Breast epithelium (tissue), 3 donors: ENCODE data around the gene CPLANE2.

Experiments
- POLR2A ChIP-seq: fragments of 450-650 bp; IDR thresholded peaks from one replicate; pipeline ENCODE4 v1.6.1; 2016; ENCODE audit warnings: antibody characterized with exemption, mild to moderate bottlenecking, moderate library complexity
- POLR2AphosphoS5 ChIP-seq, 3 donors: sonication (generic); formaldehyde crosslinking; IDR thresholded peaks; one replicate each; pipeline ENCODE4 v1.6.1; 2017; ENCODE audit warnings: antibody characterized with exemption in 3 of 3
- TF ChIP-seq, protein P1 (sequence below), 3 donors: fragments of 450-650 bp; IDR thresholded peaks; one replicate each; pipeline ENCODE4 v1.5.1; 2016 to 2017; ENCODE audit warnings: antibody characterized with exemption in 3 of 3, mild to moderate bottlenecking in 3 of 3, moderate library complexity in 3 of 3

DNA sequence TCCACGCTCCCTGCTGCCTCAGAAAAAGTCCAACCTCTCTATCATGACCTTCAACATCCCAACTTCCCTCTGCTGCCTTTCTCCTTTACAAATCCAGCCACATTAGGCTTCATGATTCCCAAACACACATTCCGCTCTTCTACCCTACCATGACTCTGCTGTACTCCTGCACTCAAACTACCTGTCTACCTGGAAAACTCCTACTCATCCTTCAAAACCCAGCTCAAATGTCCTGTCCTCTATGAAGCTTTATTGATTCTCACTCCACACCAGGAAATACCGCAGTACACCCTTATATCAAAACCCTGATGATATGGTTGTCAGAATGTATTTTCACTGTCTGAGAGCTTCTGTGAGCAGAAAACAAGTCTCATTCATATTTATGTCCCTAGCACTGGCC, 33.4 kb downstream of the CPLANE2 start:
- TF ChIP-seq POLR2A, result no peak
- TF ChIP-seq, protein P1, sequence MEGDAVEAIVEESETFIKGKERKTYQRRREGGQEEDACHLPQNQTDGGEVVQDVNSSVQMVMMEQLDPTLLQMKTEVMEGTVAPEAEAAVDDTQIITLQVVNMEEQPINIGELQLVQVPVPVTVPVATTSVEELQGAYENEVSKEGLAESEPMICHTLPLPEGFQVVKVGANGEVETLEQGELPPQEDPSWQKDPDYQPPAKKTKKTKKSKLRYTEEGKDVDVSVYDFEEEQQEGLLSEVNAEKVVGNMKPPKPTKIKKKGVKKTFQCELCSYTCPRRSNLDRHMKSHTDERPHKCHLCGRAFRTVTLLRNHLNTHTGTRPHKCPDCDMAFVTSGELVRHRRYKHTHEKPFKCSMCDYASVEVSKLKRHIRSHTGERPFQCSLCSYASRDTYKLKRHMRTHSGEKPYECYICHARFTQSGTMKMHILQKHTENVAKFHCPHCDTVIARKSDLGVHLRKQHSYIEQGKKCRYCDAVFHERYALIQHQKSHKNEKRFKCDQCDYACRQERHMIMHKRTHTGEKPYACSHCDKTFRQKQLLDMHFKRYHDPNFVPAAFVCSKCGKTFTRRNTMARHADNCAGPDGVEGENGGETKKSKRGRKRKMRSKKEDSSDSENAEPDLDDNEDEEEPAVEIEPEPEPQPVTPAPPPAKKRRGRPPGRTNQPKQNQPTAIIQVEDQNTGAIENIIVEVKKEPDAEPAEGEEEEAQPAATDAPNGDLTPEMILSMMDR (IDR thresholded peaks at IDR 0.05), result no peak
- TF ChIP-seq POLR2AphosphoS5 (IDR thresholded peaks at IDR 0.05), result no peak
